Eye (tissue), 1 donor: ENCODE data around the gene CRY2.

Experiments used
- DNase-seq: peaks from one replicate; pipeline ENCODE4 v3.0.0-alpha.2; 2015

The CRY2 gene

GRCh38 chr11:45880772-45881570 lies 33.7 kb downstream of the CRY2 start:
- DNase-seq = no peak

DNA sequence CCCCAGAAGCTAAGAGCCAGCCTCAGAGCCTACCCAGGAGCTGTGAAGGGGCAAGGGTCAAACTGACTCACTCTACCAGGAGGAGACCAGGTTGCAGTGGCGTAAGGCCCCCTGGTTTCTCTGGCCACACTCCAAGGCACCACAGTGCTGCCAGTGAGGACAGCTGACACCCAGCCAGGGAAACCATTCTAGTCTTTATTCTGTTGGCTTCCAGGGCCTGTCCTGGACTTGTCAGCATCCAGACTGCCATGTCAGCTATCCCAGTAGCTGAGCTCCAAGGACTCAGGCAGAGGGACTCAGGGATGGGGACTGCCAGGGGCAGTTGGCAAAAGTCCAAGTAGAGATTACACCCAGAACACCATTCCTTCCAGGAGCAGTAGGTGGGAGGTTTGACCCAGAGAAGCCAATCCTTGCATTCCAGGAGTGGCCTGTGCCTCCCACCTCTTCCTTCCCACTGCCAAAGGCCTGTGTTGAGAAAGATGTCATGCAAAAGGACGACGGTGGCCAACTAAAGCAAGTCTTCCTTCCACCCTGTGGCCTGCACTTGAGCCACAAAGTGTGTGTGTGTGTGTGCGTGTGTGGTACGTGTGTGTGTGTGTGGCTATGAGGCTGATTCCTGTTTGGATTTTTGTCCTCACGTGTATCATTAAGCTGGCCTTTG lies 34.6 kb downstream of the CRY2 start:
- no peak for DNase-seq

- DNase-seq = no peak
Measured at GRCh38 chr11:45884596-45885185, 37.4 kb downstream of the CRY2 start.

- peak; percentile 77 for DNase-seq
Measured at GRCh38 chr11:45885274-45885920, 38.1 kb downstream of the CRY2 start, which contains the start of gene MAPK8IP1. Gene MAPK8IP1 (plus strand): TSS chr11:45885651. CDS start chr11:45885821, 170 bp downstream.

- DNase-seq = peak; percentile 51
Measured at GRCh38 chr11:45885921-45886721, 38.8 kb downstream of the CRY2 start.

DNA sequence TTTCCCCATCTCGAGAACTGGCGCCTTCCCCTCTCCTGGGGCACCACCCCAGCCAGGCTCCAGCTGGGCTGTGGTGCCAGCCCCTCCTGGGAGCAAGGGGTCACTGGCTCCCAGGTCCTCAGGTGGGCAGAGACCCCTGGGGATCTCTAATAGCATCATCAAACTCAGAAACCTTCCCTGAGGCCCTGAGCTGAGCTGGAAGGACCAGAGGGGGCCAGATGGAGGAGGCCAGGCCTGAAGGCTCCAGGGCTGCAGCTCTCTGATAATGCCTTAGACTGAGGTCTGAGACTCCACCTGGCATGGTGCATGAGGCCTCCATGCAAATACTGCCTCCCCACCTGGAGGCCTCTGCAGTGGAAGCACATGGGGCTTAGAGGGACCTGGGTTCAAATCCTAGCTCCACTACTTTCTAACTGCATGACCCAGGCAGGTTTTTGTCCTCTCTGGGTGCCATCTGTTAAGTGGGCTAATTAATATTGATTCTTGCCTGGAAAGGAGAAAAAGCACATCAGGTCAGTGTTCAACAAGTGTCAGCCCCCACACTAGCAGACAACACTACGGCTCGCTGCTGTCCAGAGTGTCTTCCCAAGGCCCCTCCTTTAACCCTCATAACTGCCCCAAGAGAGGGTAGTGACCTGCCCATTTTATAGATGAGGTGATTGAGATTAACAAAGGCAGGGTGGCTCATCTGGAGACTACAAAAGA lies 39.7 kb downstream of the CRY2 start:
- peak; percentile 25 for DNase-seq

DNA sequence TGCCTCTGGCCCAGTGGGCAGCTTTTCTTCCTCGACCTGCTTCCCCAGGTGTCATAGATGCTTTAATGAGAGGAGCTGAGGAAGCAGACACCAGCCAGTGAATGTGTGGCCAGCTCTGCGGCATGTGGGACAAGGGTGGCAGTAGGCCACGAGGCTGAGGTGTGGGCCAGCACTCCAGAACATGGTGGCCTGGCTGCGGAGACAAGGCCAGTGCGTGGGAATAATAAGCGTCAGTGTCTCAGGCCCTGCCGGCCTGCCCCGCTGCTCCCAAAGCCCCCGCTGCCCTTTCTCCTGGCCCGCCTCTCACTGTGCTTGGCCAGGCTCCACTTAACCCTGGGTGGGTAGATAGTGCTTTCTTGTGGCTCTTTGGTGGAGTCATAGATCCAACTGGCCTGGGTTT lies 40.3 kb downstream of the CRY2 start:
- DNase-seq = no peak

GRCh38 chr11:45889555-45889954 lies 42.3 kb downstream of the CRY2 start:
- no peak for DNase-seq

DNA sequence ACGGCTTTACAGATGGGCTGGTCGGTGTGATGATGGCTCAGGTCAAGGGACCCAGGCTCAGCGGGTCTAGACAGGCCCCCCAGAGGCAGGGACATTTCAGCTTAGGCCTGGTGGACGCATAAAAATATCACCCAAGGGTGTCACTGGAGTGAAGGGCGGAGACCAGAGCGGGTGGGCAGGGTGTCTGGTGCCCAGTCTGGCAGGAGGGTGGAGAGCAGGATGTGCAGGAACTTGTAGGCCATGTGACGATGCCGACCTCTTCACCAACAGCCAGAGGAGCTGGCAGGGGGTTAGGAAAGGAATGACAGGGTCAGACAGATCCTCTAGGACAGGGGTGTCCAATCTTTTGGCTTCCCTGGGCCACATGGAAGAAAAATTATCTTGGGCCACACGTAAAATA lies 42.7 kb downstream of the CRY2 start:
- DNase-seq = no peak

DNA sequence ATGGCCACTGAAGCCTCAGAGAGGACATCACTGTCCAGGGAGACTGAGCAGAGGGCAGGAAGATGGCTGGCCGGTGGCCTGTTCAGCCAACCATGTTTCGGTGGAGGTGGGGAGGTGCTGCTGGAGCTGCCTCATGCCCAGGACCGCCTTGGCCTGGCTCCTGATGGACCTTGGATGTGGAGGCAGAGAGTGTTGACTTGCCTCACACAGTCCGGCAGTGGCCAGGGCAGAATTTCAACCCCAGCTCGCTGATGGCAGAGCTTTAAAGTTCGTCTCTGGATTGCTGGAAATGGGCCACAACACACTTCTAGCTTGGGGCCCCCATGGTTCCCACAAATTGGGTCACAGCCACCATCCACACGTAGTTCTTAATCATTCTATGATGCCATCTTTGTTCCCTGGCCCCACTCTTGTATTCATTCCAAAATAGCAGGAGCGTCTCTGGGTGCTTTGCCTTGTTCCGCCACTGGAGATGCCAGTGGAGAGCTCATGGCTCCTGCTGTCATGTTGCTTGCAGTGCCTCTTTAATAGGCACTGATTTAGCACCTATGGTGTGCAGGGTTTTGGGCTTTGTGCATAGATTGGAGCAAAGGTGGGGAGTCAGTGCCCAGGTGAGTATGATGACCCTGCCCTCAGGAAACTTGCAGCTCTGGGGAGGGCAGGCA lies 43.7 kb downstream of the CRY2 start:
- DNase-seq = no peak

DNA sequence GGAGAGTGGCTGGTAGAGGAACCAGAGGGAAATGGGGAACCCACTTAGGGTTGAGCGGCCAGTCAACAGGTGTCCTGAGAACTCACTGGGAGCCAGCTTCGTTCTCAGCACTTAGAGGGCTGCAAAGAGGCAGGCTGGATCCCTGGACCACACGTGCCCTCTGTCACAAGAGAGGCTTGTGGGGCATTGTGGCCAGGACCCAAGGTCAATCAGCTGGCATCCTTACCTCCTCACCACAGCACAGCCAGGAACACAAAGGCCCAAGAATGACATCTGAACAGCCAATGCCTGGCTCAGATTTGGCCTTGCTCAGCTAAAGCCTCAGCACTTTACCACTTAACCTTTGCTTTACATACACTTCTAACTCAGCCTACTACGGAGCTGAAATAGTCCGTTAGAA lies 45.6 kb downstream of the CRY2 start:
- DNase-seq = no peak

GRCh38 chr11:45894555-45895247 lies 47.4 kb downstream of the CRY2 start:
- DNase-seq = no peak

DNA sequence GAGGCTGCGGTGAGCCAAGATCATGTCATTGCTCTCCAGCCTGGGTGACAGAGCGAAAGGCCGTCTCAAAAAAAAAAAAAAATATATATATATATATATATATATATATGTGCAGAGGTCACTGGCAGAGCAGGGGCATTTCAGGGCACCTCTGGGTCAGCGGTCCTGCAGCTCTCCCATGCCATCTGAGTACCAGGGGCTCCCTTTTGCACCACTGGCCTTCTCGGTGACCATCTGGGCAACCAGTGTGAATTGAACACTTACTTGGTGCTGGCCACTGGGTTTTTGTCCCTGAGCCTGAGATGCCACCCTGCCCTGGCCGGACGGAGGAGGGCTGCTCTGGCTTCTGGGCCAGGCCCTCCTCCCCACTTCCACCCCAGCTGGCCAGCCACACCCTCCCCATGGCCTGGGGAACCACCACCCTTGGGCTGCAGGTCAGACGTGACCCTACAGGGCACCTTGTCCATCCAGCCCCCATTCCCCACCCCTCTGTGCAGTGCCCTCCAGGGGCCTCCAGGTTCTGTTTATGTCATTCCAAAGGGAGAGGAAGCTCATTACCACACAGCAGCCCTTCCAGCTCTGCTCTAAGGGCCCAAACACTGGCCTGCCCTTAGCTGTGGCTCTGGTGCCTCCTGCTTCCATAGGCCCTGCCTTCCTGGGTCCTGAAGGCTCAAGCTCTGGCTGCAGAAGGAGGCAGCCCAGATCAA lies 48.4 kb downstream of the CRY2 start:
- no peak for DNase-seq

DNA sequence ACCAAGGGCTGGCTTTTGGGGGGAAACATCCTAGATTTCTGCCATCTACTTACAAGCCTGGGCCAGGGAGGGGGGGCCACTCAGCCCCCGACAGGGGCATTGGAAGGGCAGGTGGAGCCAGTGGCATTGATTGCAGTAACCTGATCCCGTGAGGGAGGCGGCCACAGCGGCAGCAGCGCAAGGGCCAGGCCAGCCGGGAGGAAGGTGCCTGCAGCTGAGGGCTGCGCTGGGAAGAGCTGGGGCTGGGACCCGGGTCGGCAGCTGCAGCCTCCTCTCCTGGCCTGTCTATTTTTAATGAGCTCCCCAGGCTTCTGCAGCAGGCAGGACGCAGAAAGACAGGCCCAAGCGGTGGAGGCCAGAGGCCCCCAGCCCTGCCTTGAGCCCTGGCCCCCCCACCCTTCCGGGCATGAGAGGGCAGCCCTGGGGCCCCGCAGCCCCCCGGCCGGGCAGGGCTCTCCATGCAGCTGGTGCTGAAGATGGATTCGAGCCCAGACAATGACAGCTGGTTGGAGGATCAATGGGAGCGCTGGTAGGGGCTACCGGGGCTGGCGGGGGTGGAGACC lies 49.2 kb downstream of the CRY2 start:
- peak; percentile 85 for DNase-seq

DNA sequence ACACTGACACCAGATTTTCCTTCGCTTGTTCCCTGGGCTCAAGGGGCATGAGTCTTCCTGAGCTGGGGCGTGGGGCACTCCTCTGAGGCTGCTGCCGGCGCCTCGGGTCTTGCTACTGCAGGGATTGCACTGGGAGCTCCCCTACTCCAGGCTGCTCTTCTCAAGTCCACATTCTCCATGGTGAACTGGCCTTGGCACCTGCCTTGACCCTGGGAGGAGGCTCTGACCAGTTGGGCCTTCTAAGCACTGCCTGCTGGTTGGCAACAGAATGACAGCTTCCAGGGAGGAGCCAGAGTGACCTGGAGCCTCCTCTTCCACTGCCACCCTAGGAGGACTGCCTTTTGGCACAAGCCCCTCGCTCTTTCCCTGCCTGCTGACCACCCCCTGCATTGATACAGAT lies 50.3 kb downstream of the CRY2 start:
- no peak for DNase-seq

DNA sequence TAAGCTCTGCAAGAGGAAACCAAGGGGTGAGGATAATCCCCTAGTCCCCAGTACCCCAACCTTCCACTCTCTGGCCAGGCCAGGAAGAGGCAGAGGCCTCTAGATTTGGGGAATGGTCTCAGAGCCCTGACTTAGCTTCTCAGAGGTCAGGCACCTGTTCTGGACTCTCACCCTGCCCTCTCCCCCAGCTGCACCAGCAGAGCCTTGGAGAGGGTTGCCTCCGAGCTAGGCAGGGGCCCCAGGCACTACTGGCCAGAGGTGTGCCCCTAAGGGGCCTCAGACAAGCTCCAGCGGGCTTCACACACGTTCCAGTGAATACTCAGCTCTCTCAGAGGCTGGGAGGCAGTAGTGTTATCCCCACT lies 51.8 kb downstream of the CRY2 start:
- no peak for DNase-seq

DNA sequence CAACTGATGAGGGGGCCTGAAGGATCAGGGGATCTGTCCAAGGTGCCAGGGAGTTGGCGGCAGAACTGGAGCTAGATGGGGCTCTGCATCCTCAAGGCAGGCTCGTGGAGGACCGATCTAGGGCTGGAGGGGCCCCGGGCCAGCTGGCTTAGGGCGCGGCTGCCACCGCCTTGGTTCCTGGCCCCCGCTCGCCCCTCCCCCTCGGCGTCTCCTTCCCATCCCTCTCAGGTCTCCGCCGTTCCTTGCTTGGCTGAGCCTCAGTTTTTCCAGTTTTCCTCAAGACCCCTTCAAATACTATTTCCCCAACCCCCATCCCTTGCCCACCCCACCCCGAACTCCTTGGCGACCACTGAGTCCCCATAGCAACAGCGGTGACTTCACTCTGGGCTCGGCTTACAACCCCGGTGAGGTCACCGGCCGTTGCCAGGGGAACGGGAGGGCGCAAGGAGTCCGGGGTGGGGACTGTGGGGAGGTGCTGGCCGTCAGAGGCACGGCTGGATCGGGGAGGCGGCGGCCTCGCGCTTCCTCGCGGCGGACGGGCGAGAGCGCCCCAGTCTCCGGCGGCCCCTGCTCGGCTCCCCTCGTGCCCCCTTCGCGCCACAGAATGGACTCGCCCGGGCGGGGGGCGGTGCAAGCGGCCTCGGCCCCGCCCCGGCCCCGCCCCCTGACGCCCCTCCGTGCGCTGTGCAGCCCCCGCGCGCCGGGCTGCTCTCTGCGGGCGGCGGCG lies 52.3 kb downstream of the CRY2 start:
- peak; percentile 96 for DNase-seq

- peak; percentile 69 for DNase-seq
Measured at GRCh38 chr11:45900175-45900800, 53.0 kb downstream of the CRY2 start.
